Fibroblast of lung (primary cell): ENCODE results near the gene SLC43A3.

ENCODE experiments used
- EZH2 ChIP-seq: IDR thresholded peaks from 2 replicates; pipeline ENCODE4 v1.5.1; 2012; ENCODE audit warnings: low read length, control low read depth, mild to moderate bottlenecking; ENCODE audit errors: missing control alignments
- TF ChIP-seq, protein P1 (sequence below), 2 donors: IDR thresholded peaks in 1 of 2; conservative IDR thresholded peaks in 1 of 2; 1 replicate in 1 of 2; 2 replicates in 1 of 2; pipeline ENCODE4 v1.5.1; 2011 to 2012; ENCODE audit warnings: low read length in 2 of 2, control low read depth in 1 of 2, inconsistent platforms in 1 of 2, low read depth in 1 of 2, mild to moderate bottlenecking in 1 of 2

DNA sequence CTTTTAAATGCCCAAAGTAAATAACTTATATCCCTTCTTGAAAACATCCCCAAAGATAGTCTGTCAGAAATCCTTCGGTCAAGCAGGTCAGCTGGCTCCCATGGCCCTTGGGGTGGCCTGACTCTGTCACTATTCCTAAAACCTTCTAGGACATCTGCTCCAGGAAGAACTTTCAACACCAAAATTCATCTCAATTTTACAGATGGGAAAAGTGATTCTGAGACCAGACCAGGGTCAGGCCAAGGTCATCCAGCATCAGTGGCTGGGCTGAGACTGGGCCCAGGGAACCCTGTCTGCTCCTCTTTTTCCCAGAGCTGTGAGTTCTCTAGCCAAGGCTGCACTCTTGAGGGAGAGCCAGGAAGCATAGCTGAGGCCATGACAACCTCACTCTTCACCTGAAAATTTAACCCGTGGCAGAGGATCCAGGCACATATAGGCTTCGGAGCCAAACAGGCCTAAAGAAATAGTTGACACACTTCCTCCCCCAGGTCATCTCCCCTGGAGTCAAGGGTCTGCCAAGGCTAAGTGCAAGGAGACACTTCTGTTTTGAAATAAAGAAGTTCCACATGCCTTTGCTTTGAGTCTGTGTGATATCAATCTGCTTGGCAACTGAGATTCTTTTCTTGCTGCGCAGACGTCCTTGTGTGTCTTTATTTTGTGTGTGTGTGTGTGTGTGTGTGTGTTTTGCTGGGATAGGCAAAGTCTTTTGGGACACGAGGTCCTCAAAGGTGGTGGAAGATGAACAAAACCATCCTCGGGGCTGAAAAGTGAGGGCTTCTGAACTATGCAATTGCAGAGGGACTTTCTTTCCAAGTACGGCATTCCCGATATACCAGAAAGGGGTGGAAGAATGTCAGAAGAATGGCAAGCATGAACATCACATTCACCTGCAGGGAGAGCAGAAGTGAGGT is 19.7 kb downstream of the SLC43A3 start:
- TF ChIP-seq, protein P1, sequence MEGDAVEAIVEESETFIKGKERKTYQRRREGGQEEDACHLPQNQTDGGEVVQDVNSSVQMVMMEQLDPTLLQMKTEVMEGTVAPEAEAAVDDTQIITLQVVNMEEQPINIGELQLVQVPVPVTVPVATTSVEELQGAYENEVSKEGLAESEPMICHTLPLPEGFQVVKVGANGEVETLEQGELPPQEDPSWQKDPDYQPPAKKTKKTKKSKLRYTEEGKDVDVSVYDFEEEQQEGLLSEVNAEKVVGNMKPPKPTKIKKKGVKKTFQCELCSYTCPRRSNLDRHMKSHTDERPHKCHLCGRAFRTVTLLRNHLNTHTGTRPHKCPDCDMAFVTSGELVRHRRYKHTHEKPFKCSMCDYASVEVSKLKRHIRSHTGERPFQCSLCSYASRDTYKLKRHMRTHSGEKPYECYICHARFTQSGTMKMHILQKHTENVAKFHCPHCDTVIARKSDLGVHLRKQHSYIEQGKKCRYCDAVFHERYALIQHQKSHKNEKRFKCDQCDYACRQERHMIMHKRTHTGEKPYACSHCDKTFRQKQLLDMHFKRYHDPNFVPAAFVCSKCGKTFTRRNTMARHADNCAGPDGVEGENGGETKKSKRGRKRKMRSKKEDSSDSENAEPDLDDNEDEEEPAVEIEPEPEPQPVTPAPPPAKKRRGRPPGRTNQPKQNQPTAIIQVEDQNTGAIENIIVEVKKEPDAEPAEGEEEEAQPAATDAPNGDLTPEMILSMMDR (conservative IDR thresholded peaks at IDR 0.05 in 1 of 2, IDR thresholded peaks at IDR 0.05 in 1 of 2; ENCODE audit: low read depth in 1 of 2, low read length in 2 of 2): no peak
- TF ChIP-seq EZH2: no peak
